HepG2 (cell line): ENCODE measurements around the gene DAPK1. TPM values are rescaled to one million over a fixed set of nuclear protein-coding genes. Genes with fewer than 3 reads are reported as not detected.
A peak's percentile ranks its signal among the peaks of the same experiment; 100 is the strongest.

Experiments
- ASH2L ChIP-seq: fragments of 300-600, 200-600 bp; sonication (generic); IDR thresholded peaks from 2 replicates; pipeline ENCODE4 v1.7.0; 2017; ENCODE audit warnings: low read depth, mild to moderate bottlenecking, moderate library complexity, mixed read lengths, low read length; ENCODE audit not compliant: insufficient read length
- FOXO1 ChIP-seq: sonication (generic); formaldehyde crosslinking; IDR thresholded peaks from 2 replicates; pipeline ENCODE4 v1.4.0; 2020; ENCODE audit warnings: missing genetic modification reagents
- GABPA ChIP-seq, 2 experiments: IDR thresholded peaks; 2 replicates each; pipeline ENCODE4 v1.6.1; 2011 to 2016; ENCODE audit warnings: low read depth in 2 of 2, low read length in 1 of 2, missing biosample characterization in 1 of 2, missing genetic modification characterization in 1 of 2
- NR2F1 ChIP-seq, 2 experiments: fragments of 450-650 bp in 1 of 2; formaldehyde crosslinking in 1 of 2; IDR thresholded peaks; 2 replicates each; pipeline versions ENCODE4 v1.5.0 to v1.6.1; 2016 to 2020; ENCODE audit warnings: mild to moderate bottlenecking in 1 of 2, missing compliant biosample characterization in 1 of 2, missing genetic modification reagents in 1 of 2, moderate library complexity in 1 of 2
- SOX13 ChIP-seq, 3 experiments: fragments of 450-650 bp in 1 of 3; sonication (generic) in 1 of 3; formaldehyde crosslinking in 1 of 3; IDR thresholded peaks in 2 of 3; conservative IDR thresholded peaks in 1 of 3; 2 replicates each; pipeline versions ENCODE4 v1.5.0 to v1.6.1; 2016 to 2020; ENCODE audit warnings: antibody characterized with exemption in 1 of 3, mild to moderate bottlenecking in 1 of 3, missing compliant biosample characterization in 1 of 3, missing genetic modification reagents in 1 of 3, moderate library complexity in 1 of 3
- TBX2 ChIP-seq: sonication (generic); formaldehyde crosslinking; IDR thresholded peaks from 2 replicates; pipeline ENCODE4 v1.5.0; 2020; ENCODE audit warnings: missing genetic modification reagents, mild to moderate bottlenecking, borderline replicate concordance
- TGIF2 ChIP-seq: IDR thresholded peaks from 2 replicates; pipeline ENCODE4 v1.6.1; 2016; ENCODE audit warnings: control low read depth, missing compliant biosample characterization
- TRIM24 ChIP-seq: sonication (generic); formaldehyde crosslinking; IDR thresholded peaks from 2 replicates; pipeline ENCODE4 v1.8.0; 2022; ENCODE audit warnings: mild to moderate bottlenecking, missing genetic modification reagents
- ZNF232 ChIP-seq: sonication (generic); formaldehyde crosslinking; IDR thresholded peaks from 2 replicates; pipeline ENCODE4 v1.4.0; 2020; ENCODE audit warnings: missing genetic modification reagents, borderline replicate concordance
- ZNF292 ChIP-seq: sonication (generic); formaldehyde crosslinking; IDR thresholded peaks from 2 replicates; pipeline ENCODE4 v1.8.1; 2022; ENCODE audit warnings: mild to moderate bottlenecking, low read depth, missing genetic modification reagents, borderline replicate concordance
- ZNF572 ChIP-seq: sonication (generic); formaldehyde crosslinking; IDR thresholded peaks from 2 replicates; pipeline ENCODE4 v1.5.1; 2020; ENCODE audit warnings: mild to moderate bottlenecking, missing genetic modification reagents
- polyA plus RNA-seq, 8 experiments: library from polyadenylated mRNA; depleted of rRNA in 3 of 8; stranded (reverse) in 7 of 8; unstranded in 1 of 8; fragments of >200 nt; fragmentation: Illumina TruSeq in 4 of 8; extraction: Trizol in 4 of 8; gene quantifications; 2 replicates each; pipeline versions ENCODE4 v1.2.1 to v1.2.3, GENCODE V29; 2011 to 2016; ENCODE audit warnings: low read depth in 4 of 8, missing spikeins in 1 of 8, mixed read lengths in 1 of 8; ENCODE audit not compliant: insufficient read depth in 1 of 8
- total RNA-seq, 5 experiments: library from RNA; depleted of rRNA; stranded (reverse); fragments of >200 nt; fragmentation: Illumina TruSeq; extraction: Trizol; gene quantifications; 2 replicates each; pipeline ENCODE4 v1.2.3, GENCODE V29; 2016; ENCODE audit warnings: low read depth in 1 of 5
- TF ChIP-seq, protein P1 (sequence below): sonication (generic); formaldehyde crosslinking; IDR thresholded peaks from 2 replicates; pipeline ENCODE4 v1.4.0; 2020; ENCODE audit warnings: missing genetic modification reagents, borderline replicate concordance
- TF ChIP-seq, protein P2 (sequence below): sonication (generic); formaldehyde crosslinking; IDR thresholded peaks from 2 replicates; pipeline ENCODE4 v1.5.1; 2020; ENCODE audit warnings: missing genetic modification reagents, mild to moderate bottlenecking, borderline replicate concordance
- TF ChIP-seq, protein P3 (sequence below): sonication (generic); formaldehyde crosslinking; conservative IDR thresholded peaks from 2 replicates; pipeline ENCODE4 v1.4.0; 2020; ENCODE audit warnings: mild to moderate bottlenecking, missing genetic modification reagents, moderate library complexity
- TF ChIP-seq, protein P4 (sequence below): sonication (generic); formaldehyde crosslinking; IDR thresholded peaks from 2 replicates; pipeline ENCODE4 v1.4.0; 2020; ENCODE audit warnings: missing genetic modification reagents
- TF ChIP-seq, protein P5 (sequence below): sonication (generic); formaldehyde crosslinking; IDR thresholded peaks from 2 replicates; pipeline ENCODE4 v1.4.0; 2020; ENCODE audit warnings: mild to moderate bottlenecking, missing genetic modification reagents

Gene DAPK1
- total and polyA plus RNA-seq, 2 of the 13 experiments (the other 11 are each of a cell fraction or from before 2014, with no cell fraction given) = 35.7 to 35.9 TPM

DNA sequence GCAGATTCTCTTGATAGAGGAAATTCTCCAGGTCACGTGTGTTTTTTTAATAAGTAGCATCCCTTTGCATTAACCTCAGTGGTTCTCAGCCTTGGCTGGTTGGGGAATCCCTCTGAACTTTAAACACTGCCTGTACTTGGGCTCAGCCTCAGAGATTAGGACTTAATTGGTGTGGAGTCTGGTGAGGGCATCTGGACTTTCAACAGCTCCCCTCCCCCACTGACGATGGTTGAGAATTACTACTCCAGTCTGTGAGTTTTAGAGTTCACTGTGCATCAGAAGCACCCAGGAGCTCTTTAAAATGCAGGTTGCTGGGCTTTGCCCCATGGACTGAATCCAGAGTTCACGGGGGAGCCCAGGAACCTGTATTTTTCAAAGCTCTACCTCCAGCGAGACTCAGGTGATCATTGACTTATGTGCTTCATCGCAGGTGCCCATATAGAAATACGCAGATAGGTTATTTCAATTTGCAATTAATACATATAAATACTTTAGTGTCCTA lies 71.4 kb downstream of the DAPK1 start (continued):
- TF ChIP-seq, protein P1, sequence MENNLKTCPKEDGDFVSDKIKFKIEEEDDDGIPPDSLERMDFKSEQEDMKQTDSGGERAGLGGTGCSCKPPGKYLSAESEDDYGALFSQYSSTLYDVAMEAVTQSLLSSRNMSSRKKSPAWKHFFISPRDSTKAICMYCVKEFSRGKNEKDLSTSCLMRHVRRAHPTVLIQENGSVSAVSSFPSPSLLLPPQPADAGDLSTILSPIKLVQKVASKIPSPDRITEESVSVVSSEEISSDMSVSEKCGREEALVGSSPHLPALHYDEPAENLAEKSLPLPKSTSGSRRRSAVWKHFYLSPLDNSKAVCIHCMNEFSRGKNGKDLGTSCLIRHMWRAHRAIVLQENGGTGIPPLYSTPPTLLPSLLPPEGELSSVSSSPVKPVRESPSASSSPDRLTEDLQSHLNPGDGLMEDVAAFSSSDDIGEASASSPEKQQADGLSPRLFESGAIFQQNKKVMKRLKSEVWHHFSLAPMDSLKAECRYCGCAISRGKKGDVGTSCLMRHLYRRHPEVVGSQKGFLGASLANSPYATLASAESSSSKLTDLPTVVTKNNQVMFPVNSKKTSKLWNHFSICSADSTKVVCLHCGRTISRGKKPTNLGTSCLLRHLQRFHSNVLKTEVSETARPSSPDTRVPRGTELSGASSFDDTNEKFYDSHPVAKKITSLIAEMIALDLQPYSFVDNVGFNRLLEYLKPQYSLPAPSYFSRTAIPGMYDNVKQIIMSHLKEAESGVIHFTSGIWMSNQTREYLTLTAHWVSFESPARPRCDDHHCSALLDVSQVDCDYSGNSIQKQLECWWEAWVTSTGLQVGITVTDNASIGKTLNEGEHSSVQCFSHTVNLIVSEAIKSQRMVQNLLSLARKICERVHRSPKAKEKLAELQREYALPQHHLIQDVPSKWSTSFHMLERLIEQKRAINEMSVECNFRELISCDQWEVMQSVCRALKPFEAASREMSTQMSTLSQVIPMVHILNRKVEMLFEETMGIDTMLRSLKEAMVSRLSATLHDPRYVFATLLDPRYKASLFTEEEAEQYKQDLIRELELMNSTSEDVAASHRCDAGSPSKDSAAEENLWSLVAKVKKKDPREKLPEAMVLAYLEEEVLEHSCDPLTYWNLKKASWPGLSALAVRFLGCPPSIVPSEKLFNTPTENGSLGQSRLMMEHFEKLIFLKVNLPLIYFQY (CRISPR knock-in tag) = 0 out of 2 replicates have a peak, but pooled peaks have one; percentile 46
- TF ChIP-seq TGIF2 (CRISPR knock-in tag) (peak; percentile 51; the same call in 1 of the 2 replicates), NR2F1 (CRISPR knock-in tag; IDR thresholded peaks at IDR 0.05) (peak in 1 of 2 experiments; percentile 51; a peak in 1 of 4 replicates), GABPA (IDR thresholded peaks at IDR 0.05; ENCODE audit: low read depth, low read length) (no peak), GABPA (CRISPR knock-in tag; IDR thresholded peaks at IDR 0.05; ENCODE audit: low read depth) (peak; percentile 13; the same call in 1 of the 2 replicates), ASH2L (peak; percentile 70), TBX2 (CRISPR knock-in tag) (peak; percentile 60; the same call in 1 of the 2 replicates), TRIM24 (CRISPR knock-in tag) (peak; percentile 47; the same call in 1 of the 2 replicates), ZNF292 (CRISPR knock-in tag) (peak; percentile 59; the same call in 1 of the 2 replicates), ZNF572 (CRISPR knock-in tag) (no peak), FOXO1 (CRISPR knock-in tag) (peak; percentile 68), ZNF232 (CRISPR knock-in tag) (no peak), SOX13 (IDR thresholded peaks at IDR 0.05) (peak; percentile 52), SOX13 (CRISPR knock-in tag; conservative IDR thresholded peaks at IDR 0.05 in 1 of 2, IDR thresholded peaks at IDR 0.05 in 1 of 2) (peak in 1 of 2 experiments; percentile 74; a peak in 2 of 4 replicates)
- TF ChIP-seq, protein P2, sequence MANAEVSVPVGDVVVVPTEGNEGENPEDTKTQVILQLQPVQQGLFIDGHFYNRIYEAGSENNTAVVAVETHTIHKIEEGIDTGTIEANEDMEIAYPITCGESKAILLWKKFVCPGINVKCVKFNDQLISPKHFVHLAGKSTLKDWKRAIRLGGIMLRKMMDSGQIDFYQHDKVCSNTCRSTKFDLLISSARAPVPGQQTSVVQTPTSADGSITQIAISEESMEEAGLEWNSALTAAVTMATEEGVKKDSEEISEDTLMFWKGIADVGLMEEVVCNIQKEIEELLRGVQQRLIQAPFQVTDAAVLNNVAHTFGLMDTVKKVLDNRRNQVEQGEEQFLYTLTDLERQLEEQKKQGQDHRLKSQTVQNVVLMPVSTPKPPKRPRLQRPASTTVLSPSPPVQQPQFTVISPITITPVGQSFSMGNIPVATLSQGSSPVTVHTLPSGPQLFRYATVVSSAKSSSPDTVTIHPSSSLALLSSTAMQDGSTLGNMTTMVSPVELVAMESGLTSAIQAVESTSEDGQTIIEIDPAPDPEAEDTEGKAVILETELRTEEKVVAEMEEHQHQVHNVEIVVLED = no peak
- TF ChIP-seq, protein P3, sequence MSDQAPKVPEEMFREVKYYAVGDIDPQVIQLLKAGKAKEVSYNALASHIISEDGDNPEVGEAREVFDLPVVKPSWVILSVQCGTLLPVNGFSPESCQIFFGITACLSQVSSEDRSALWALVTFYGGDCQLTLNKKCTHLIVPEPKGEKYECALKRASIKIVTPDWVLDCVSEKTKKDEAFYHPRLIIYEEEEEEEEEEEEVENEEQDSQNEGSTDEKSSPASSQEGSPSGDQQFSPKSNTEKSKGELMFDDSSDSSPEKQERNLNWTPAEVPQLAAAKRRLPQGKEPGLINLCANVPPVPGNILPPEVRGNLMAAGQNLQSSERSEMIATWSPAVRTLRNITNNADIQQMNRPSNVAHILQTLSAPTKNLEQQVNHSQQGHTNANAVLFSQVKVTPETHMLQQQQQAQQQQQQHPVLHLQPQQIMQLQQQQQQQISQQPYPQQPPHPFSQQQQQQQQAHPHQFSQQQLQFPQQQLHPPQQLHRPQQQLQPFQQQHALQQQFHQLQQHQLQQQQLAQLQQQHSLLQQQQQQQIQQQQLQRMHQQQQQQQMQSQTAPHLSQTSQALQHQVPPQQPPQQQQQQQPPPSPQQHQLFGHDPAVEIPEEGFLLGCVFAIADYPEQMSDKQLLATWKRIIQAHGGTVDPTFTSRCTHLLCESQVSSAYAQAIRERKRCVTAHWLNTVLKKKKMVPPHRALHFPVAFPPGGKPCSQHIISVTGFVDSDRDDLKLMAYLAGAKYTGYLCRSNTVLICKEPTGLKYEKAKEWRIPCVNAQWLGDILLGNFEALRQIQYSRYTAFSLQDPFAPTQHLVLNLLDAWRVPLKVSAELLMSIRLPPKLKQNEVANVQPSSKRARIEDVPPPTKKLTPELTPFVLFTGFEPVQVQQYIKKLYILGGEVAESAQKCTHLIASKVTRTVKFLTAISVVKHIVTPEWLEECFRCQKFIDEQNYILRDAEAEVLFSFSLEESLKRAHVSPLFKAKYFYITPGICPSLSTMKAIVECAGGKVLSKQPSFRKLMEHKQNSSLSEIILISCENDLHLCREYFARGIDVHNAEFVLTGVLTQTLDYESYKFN = peak; percentile 96
- TF ChIP-seq, protein P4, sequence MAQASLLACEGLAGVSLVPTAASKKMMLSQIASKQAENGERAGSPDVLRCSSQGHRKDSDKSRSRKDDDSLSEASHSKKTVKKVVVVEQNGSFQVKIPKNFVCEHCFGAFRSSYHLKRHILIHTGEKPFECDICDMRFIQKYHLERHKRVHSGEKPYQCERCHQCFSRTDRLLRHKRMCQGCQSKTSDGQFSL (CRISPR knock-in tag) = 0 out of 2 replicates have a peak, but pooled peaks have one; percentile 40
- TF ChIP-seq, protein P5, sequence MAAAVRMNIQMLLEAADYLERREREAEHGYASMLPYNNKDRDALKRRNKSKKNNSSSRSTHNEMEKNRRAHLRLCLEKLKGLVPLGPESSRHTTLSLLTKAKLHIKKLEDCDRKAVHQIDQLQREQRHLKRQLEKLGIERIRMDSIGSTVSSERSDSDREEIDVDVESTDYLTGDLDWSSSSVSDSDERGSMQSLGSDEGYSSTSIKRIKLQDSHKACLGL (CRISPR knock-in tag) = no peak
